SKM-1 treated with dmso at 0.1 percent for 144 hours (cell line): ENCODE measurements around the gene BMI1.
"Not testable (repeated sequence)": the region's sequence is repeated elsewhere in the genome, so short reads cannot be mapped to it uniquely, and the experiment has no call there.

ENCODE experiments used
- DNase-seq: peaks from one replicate; lab custom pipeline; 2025; ENCODE audit not compliant: unreplicated experiment; lab: John Stamatoyannopoulos, UW

Gene BMI1

DNA sequence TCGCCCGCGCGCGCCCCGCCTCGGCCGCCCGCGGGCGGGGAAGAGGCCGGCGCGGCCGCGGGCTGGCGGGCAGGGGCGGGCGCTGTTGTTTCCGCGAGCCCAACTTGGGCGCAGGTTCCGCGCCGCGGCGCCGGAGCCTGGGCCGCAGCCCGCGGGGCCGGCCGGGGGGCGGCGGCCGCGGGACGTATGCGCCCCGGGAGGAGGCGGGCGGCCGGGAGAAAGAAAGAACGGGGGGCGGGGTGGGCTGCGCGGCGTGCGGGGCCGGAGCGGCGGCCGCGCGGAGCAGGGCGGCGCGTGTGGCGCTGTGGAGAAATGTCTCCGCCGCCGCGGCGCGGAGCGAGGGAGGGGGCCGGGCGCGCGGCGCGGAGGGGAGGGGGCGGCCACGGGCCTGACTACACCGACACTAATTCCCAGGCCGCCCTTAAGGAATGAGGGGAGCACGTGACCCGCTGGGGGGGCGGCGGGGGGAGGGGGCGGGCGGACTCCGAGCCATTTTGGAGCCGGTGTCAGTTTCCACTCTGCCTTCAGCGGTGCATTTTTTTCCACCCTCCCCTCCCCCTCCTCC, at the start of gene BMI1:
BMI1 (plus strand) TSS at position 509 of the 565 bp plus-strand sequence. CDS start 5,351 bp downstream, outside the sequence.
- peak; percentile 19 for DNase-seq

DNA sequence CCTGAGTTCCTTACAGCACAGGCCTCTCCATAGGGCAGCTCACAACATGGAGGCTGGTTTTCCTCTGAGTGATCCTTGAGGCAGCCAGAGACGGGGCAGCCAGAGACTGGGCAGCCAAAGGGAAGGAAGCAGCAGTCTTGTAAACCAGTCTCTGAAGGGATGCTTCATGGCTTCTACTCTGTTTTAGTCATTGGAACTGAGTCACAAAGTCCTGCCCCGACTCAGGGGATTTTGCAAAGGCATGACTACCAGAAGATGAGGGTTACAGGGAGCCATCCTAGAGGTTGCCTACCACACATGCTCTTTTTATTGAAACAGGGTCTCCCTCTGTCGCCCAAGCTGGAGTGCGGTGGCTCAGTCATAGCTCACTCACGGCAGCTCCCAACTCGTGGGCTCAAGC, 49.1 kb upstream of the BMI1 start:
- DNase-seq: no peak

GRCh38 chr10:22278441-22278782, 42.5 kb upstream of the BMI1 start:
- no peak for DNase-seq

DNA sequence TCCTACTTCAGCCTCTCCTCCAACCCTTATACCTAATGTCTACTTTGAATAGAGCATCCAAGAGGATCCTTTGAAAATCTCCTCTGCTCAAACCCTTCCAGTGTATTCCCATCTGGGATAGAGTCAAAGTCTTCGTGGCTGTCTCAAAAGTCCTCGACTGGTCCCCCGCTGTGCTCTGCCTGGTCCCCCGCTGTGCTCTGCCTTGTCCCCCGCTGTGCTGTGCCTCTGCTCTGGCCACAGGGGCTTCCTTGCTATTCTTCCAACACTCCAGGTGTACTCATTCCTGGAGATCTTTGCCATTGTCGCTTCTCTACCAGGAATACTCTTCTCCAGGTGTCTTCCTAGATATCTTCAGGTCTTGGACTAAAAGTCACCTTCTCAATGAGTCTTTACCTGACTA, 40.8 kb upstream of the BMI1 start:
- DNase-seq: no peak

GRCh38 chr10:22285130-22285529, 35.8 kb upstream of the BMI1 start:
- DNase-seq: no peak

GRCh38 chr10:22293747-22294404, 27.0 kb upstream of the BMI1 start:
- no peak for DNase-seq

DNA sequence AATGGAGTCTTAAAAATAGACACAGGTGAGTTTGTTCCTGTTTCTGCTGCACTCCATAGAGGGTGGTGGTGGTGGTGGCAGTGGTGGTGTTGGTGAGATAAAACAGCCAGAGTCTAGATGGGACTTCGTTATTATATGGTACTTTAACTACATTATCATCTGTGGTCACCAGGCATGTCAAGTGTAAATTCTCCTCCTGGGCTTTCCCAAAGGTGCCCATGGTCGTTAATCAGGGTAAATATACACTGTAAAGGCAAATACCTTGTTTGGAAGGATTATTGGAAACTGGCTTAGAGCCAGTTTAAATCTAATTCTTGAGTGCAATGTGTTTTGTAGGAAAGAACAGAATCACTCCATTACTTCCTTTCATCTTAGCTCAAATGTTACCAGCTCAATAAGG, 26.2 kb upstream of the BMI1 start:
- no peak for DNase-seq

DNA sequence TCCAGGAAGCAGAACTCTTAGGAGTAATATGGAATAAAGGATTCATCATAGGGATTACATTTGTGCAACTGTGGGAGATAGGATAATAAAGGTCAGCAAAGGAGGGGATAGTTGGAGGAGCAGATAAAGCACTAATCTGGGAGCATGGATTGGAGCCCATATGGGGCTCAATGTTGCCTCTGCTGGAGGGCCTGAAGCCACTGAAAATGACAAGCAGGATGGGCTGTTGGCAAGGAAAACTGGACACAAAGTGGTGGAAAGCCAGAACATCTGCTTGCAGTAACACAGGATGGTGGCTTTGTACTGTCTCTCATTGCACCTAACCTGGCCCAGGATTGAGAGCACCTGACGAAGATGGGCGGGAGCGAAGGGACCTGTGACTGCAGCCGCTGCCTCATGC, 19.7 kb upstream of the BMI1 start:
- DNase-seq: no peak

DNA sequence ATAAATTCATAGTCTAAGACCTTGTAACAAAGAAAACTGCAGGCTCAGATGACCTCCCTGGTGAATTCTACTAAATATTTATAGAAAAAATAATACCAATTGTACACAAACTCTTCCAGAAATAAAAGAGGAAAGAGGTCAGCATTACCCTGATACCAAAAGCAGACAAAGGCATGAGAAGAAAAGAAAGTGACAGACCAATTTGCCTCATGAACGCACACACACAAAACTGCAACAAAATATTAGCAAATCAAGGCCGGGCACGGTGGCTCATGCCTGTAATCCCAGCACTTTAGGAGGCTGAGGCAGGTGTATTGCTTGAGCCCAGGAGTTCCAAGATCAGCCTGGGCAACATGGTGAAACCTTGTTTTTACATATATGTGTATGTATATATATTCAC, 17.4 kb upstream of the BMI1 start:
- no peak for DNase-seq

- no peak for DNase-seq
Measured at GRCh38 chr10:22305721-22306120, 15.2 kb upstream of the BMI1 start.

GRCh38 chr10:22308390-22308789, 12.5 kb upstream of the BMI1 start:
- DNase-seq: no peak

GRCh38 chr10:22309180-22310000, 11.5 kb upstream of the BMI1 start:
- no peak for DNase-seq

- DNase-seq: not testable (repeated sequence)
Measured at GRCh38 chr10:22310012-22310411, 10.9 kb upstream of the BMI1 start.

DNA sequence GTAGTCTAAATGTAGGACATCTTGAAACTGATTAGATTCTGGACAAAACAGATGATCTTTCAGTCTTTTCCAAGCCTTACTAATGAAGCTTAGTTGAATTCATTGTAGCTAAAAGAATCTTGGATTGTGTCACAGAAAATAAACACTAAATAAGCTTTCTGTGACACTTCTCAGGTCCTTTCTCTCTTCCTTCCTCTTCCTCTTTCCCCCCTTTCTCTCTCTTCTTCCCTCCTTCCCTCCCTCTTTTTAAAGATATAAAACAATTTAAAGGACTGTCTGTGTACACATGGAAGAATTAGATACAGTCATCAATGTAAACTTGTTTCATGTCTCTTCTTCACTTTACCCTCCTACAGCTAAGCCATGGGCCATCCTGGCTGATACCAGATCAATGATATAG, 10.0 kb upstream of the BMI1 start:
- no peak for DNase-seq

DNA sequence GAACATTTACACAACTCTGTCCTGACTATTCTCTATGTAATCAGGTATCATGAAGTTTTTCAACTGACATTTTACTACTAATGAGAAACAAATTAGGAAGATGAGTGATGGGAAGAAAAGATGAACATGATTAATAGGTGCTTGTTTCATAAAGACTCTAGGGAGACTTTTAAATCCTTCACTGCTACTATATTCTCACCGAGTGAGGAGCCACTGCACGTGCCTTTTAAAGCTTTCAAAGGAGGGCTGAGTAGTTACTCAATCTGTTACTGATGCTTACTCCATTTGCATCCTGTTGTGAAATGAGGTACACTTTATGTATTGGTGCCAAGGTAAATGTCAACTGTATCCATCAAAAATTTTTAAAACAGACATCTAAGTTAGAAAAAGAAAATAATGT, 6.0 kb upstream of the BMI1 start:
- no peak for DNase-seq

GRCh38 chr10:22315455-22316285, 5.2 kb upstream of the BMI1 start:
- DNase-seq: no peak

GRCh38 chr10:22316286-22317075, 4.4 kb upstream of the BMI1 start, which contains the start of gene COMMD3:
COMMD3 (plus strand) TSS chr10:22316388; CDS start chr10:22316418, 30 bp downstream.
- DNase-seq: peak; percentile 42

DNA sequence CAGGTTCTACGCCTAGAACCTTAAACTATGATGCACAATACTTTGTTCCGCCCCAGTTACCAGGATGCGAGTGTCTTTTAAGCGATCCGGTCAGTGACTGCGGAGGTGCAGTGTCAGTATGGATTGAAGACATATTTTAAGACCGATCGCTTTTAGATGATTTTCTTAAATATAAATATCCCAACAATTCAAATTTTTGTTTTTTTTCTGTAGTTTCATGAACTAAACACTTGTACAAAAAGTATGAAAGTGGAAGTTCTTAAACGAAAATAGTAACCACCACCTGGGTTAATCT, 3.9 kb upstream of the BMI1 start:
- DNase-seq: no peak

DNA sequence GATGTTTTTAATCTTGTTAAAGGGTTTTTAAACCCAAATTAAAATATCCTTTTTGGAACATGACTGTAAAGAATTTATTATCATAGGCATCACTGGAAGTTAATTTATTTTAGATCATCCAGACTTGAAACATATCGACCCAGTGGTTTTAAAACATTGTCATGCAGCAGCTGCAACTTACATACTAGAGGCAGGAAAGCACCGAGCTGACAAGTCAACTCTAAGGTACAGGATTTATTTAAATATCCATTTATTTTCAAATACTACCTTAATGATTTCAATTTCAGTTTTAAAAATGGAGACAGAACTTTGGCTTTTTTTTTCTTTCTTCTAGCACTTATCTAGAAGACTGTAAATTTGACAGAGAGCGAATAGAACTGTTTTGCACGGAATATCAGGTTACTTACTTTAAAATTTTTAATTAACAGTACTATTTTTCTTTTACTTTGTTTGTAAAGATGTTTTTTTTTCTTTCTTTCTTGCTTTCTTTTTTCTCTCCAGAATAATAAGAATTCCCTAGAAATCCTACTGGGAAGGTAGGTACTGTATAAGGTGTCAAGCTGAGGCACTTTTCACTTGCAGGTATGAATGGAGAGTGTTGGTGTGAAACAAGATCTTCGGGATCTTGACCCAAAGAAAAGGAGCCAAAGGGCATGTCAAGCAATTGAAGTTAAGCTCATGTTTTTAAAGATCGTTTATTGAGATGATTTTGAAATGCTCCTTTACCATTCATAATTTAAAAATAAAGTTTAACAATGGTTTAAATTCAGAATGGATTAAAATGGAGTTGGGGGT, 2.9 kb upstream of the BMI1 start:
- DNase-seq: no peak

DNA sequence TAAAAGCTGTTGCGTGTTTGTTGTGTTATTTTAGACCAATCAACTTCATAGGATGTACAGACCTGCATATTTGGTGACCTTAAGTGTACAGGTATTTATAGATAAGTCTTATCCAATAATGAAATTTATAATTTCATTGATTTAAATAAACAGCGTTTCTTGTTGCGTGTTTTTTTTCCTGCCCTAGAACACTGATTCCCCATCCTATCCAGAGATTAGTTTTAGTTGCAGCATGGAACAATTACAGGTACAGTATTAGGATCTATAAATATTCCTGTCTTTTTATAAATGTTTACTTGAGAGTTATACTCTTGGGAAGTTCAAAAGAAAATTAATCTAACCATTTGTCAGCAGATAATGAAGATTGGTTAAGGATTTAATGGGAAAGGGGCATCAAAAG, 2.1 kb upstream of the BMI1 start:
- DNase-seq: no peak
